Neural progenitor cell (in vitro differentiated cells): Measurements from ENCODE around the gene APBA3. TPM values are rescaled to one million over a fixed set of nuclear protein-coding genes. Genes with fewer than 3 reads are reported as not detected.
A peak's percentile ranks its signal among the peaks of the same experiment; 100 is the strongest.

Source experiments
- DNase-seq: peaks from one replicate; pipeline ENCODE4 v3.0.0-alpha.2; 2016; ENCODE audit warnings: low spot score
- H2AFZ ChIP-seq: fragments of 200-600 bp; sonication (generic); replicated peaks from 2 replicates; pipeline ENCODE4 v1.6.1; 2016; ENCODE audit warnings: antibody characterized with exemption
- H3F3A ChIP-seq: fragments of 200-600 bp; sonication (generic); 2 replicates; pipeline ENCODE4 v1.6.1; 2016; ENCODE audit warnings: antibody characterized with exemption, low read depth
- H3K27ac ChIP-seq: fragments of 200-600 bp; sonication (generic); 2 replicates; pipeline ENCODE4 v1.5.1; 2016; ENCODE audit warnings: mild to moderate bottlenecking
- H3K27me3 ChIP-seq: fragments of 200-600 bp; sonication (generic); 2 replicates; pipeline ENCODE4 v1.6.1; 2016; ENCODE audit warnings: mild to moderate bottlenecking, moderate library complexity
- H3K36me3 ChIP-seq: fragments of 200-600 bp; sonication (generic); 2 replicates; pipeline ENCODE4 v1.5.1; 2016
- H3K4me1 ChIP-seq: fragments of 200-600 bp; sonication (generic); 2 replicates; pipeline ENCODE4 v1.6.1; 2016; ENCODE audit warnings: mixed run types
- H3K4me2 ChIP-seq: fragments of 200-600 bp; sonication (generic); 2 replicates; pipeline ENCODE4 v1.6.1; 2016
- H3K4me3 ChIP-seq: fragments of 200-600 bp; sonication (generic); 2 replicates; pipeline ENCODE4 v1.5.1; 2016
- H3K79me2 ChIP-seq: fragments of 200-600 bp; sonication (generic); 2 replicates; pipeline ENCODE4 v1.6.1; 2016; ENCODE audit warnings: low read depth
- H3K9ac ChIP-seq: fragments of 200-600 bp; sonication (generic); 2 replicates; pipeline ENCODE4 v1.6.1; 2016
- H3K9me3 ChIP-seq: fragments of 200-600 bp; sonication (generic); 2 replicates; pipeline ENCODE4 v1.5.1; 2016; ENCODE audit warnings: low read depth
- H4K20me1 ChIP-seq: fragments of 200-600 bp; sonication (generic); 2 replicates; pipeline ENCODE4 v1.6.1; 2016; ENCODE audit warnings: low read depth
- H3K27ac Mint-ChIP-seq: 3 replicates; pipeline ENCODE4 v1.8.0; 2021; ENCODE audit warnings: mixed read lengths
- H3K27me3 Mint-ChIP-seq: 2 replicates; pipeline ENCODE4 v1.8.0; 2022; ENCODE audit warnings: low read depth, mild to moderate bottlenecking, inconsistent platforms, moderate library complexity, mixed read lengths; ENCODE audit not compliant: insufficient read depth
- H3K36me3 Mint-ChIP-seq: 3 replicates; pipeline ENCODE4 v1.8.0; 2021; ENCODE audit warnings: mixed read lengths
- H3K4me1 Mint-ChIP-seq: 3 replicates; pipeline ENCODE4 v1.8.0; 2021; ENCODE audit warnings: mixed read lengths
- H3K4me3 Mint-ChIP-seq: 3 replicates; pipeline ENCODE4 v1.8.0; 2021; ENCODE audit warnings: mild to moderate bottlenecking, moderate library complexity, mixed read lengths
- H3K9me3 Mint-ChIP-seq: 3 replicates; pipeline ENCODE4 v1.8.0; 2020; ENCODE audit warnings: mixed read lengths
- CTCF ChIP-seq: fragments of 200-600 bp; sonication (generic); IDR thresholded peaks from 2 replicates; pipeline ENCODE4 v1.5.1; 2017; ENCODE audit warnings: antibody characterized with exemption, mild to moderate bottlenecking
- EZH2 ChIP-seq: fragments of 200-600 bp; sonication (generic); IDR thresholded peaks from 2 replicates; pipeline ENCODE4 v1.6.1; 2017; ENCODE audit warnings: antibody characterized with exemption, mild to moderate bottlenecking, moderate library complexity
- EZH2phosphoT487 ChIP-seq: fragments of 200-600 bp; sonication (generic); IDR thresholded peaks from 2 replicates; pipeline ENCODE4 v1.6.1; 2017; ENCODE audit warnings: antibody characterized with exemption
- total RNA-seq: library from RNA; depleted of rRNA; stranded (reverse); fragments of >200 nt; gene quantifications from 2 replicates; pipeline ENCODE4 v1.2.3, GENCODE V29; 2015; ENCODE audit warnings: low replicate concordance

APBA3 gene
- total RNA-seq, 1 donor from 2014 or later, result 17.3 TPM

GRCh38 chr19:3730457-3730958 lies 31.0 kb downstream of the APBA3 start:
- no peak overlapping the region for H3K4me3 Mint-ChIP-seq
- no peaks in the 10 kb centered on the region for H3K36me3 Mint-ChIP-seq
- Histone ChIP-seq H3K27me3 (no peaks in the 10 kb centered on the region), H3K4me2 (no peak overlapping the region), H3K4me1 (peaks cover 3% of the 10 kb centered on the region), H3K79me2 (no peaks in the 10 kb centered on the region), H3K36me3 (no peaks in the 10 kb centered on the region), H3K9me3 (no peaks in the 10 kb centered on the region), H3K27ac (no peak overlapping the region), H3F3A (peaks cover 5% of the 10 kb centered on the region), H2AFZ (no peak overlapping the region), H3K4me3 (no peak overlapping the region), H3K9ac (no peak overlapping the region), H4K20me1 (peaks cover 3% of the 10 kb centered on the region)
- TF ChIP-seq EZH2 (no peak), CTCF (no peak), EZH2phosphoT487 (no peak)
- H3K27ac Mint-ChIP-seq, result no peak overlapping the region
- no peaks in the 10 kb centered on the region for H3K9me3 Mint-ChIP-seq
- DNase-seq, result no peak
- H3K4me1 Mint-ChIP-seq, result peaks cover 3% of the 10 kb centered on the region
- peaks cover 7% of the 10 kb centered on the region for H3K27me3 Mint-ChIP-seq

GRCh38 chr19:3725640-3726310 lies 35.7 kb downstream of the APBA3 start:
- Histone ChIP-seq H3K36me3 (no peaks in the 10 kb centered on the region), H3K9me3 (no peaks in the 10 kb centered on the region), H3K27me3 (peaks cover 6% of the 10 kb centered on the region), H3K4me3 (no peak overlapping the region), H2AFZ (no peak overlapping the region), H3K27ac (no peak overlapping the region), H3K9ac (no peak overlapping the region), H3K4me2 (peak overlapping the region; percentile 38), H3F3A (peaks cover 41% of the 10 kb centered on the region), H3K79me2 (no peaks in the 10 kb centered on the region), H4K20me1 (peaks cover 10% of the 10 kb centered on the region), H3K4me1 (peaks cover 34% of the 10 kb centered on the region)
- peak; percentile 82 for DNase-seq
- TF ChIP-seq EZH2 (no peak), EZH2phosphoT487 (no peak), CTCF (no peak)
- Mint-ChIP-seq H3K9me3 (no peaks in the 10 kb centered on the region), H3K27me3 (peaks cover 22% of the 10 kb centered on the region), H3K27ac (no peak overlapping the region), H3K36me3 (no peaks in the 10 kb centered on the region), H3K4me1 (peaks cover 15% of the 10 kb centered on the region), H3K4me3 (no peak overlapping the region)

- Histone ChIP-seq H4K20me1 (peaks cover 10% of the 10 kb centered on the region), H3K9ac (no peak overlapping the region), H2AFZ (no peak overlapping the region), H3K36me3 (no peaks in the 10 kb centered on the region), H3K27me3 (peaks cover 6% of the 10 kb centered on the region), H3K4me2 (no peak overlapping the region), H3F3A (peaks cover 47% of the 10 kb centered on the region), H3K9me3 (no peaks in the 10 kb centered on the region), H3K27ac (no peak overlapping the region), H3K4me3 (no peak overlapping the region), H3K79me2 (no peaks in the 10 kb centered on the region), H3K4me1 (peaks cover 37% of the 10 kb centered on the region)
- TF ChIP-seq EZH2phosphoT487, result no peak
- no peak for TF ChIP-seq CTCF
- TF ChIP-seq EZH2, result no peak
- Mint-ChIP-seq H3K9me3 (no peaks in the 10 kb centered on the region), H3K36me3 (no peaks in the 10 kb centered on the region), H3K4me1 (peaks cover 15% of the 10 kb centered on the region), H3K4me3 (no peak overlapping the region), H3K27me3 (peaks cover 22% of the 10 kb centered on the region), H3K27ac (no peak overlapping the region)
- DNase-seq, result no peak
These were observed 36.4 kb downstream of the APBA3 start for GRCh38 chr19:3725121-3725520.
